ENCODE results near the gene SEC23A.
"Not testable (repeated sequence)": the region's sequence is repeated elsewhere in the genome, so short reads cannot be mapped to it uniquely, and the experiment has no call there.

SEC23A gene

DNA sequence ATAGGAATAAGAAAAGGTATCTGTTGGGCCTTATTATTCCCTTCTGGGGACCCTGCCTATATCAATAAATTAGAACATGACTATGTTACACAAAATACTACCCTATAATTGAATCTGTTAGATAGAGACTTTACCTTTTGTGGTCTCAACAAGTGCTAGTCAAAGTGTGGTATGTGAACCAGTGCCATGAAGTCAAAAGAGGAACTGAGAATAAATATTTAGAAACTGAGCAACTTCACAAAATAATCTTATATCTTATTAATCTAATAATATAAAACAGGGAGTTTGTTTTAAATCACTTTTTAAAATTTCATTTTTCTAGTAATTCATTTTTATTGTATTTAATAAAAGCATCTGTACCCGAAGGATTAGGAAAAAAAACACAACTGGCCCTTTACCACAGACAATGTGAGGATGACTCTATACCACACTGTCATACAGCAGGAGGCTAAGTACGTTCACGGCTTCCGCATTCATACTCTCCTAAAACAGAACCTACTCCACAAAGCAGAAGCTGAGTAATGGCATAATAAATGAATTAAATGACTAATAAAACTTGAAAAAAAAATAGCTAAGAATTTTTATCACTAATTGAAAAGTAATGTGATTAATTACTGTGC lies 42.1 kb downstream of the SEC23A start:
- H3K4me3 ChIP-seq (ENCODE audit: control insufficient read depth, low read depth, low read length) = no peak overlapping the region
- TF ChIP-seq, protein P1, sequence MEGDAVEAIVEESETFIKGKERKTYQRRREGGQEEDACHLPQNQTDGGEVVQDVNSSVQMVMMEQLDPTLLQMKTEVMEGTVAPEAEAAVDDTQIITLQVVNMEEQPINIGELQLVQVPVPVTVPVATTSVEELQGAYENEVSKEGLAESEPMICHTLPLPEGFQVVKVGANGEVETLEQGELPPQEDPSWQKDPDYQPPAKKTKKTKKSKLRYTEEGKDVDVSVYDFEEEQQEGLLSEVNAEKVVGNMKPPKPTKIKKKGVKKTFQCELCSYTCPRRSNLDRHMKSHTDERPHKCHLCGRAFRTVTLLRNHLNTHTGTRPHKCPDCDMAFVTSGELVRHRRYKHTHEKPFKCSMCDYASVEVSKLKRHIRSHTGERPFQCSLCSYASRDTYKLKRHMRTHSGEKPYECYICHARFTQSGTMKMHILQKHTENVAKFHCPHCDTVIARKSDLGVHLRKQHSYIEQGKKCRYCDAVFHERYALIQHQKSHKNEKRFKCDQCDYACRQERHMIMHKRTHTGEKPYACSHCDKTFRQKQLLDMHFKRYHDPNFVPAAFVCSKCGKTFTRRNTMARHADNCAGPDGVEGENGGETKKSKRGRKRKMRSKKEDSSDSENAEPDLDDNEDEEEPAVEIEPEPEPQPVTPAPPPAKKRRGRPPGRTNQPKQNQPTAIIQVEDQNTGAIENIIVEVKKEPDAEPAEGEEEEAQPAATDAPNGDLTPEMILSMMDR (conservative IDR thresholded peaks at IDR 0.05; ENCODE audit: control insufficient read depth, insufficient read depth, low read depth, low read length) = no peak

GRCh38 chr14:39055786-39056474 lies 47.1 kb downstream of the SEC23A start:
- TF ChIP-seq, protein P1 (conservative IDR thresholded peaks at IDR 0.05; ENCODE audit: control insufficient read depth, insufficient read depth, low read depth, low read length) = no peak
- H3K4me3 ChIP-seq (ENCODE audit: control insufficient read depth, low read depth, low read length) = no peak overlapping the region
- DNase-seq (ENCODE audit: low read depth) = no peak

More for the DNA sequence above, 42.1 kb downstream of the SEC23A start:
- DNase-seq (ENCODE audit: low read depth) = no peak

DNA sequence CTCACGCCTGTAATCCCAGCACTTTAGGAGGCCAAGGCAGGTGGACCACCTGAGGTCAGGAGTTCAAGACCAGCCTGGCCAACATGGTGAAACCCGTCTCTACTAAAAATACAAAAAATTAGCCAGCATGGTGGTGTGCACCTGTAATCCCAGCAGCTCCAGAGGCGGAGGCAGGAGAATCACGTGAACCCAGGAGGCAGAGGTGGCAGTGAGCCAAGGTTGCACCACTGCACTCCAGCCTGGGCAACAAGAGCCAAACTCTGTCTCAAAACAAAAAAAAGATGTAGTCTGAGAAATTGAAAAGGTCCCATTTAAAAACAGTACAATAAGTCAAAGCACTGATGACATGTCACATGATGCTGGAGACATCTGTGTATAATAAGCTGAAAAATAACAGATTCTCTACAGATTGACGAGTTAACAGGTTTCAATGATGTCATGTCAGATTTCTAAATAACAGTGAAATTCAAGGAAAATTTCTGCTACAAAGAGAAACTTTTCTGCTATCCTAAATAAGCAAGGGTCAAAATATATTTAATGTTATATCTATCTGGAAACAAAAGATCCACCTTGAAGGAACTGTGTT lies 50.1 kb downstream of the SEC23A start:
- H3K4me3 ChIP-seq (ENCODE audit: control insufficient read depth, low read depth, low read length); DNase-seq (ENCODE audit: low read depth): not testable (repeated sequence)

GRCh38 chr14:39050389-39050788 lies 52.6 kb downstream of the SEC23A start:
- H3K4me3 ChIP-seq (ENCODE audit: control insufficient read depth, low read depth, low read length) = no peak overlapping the region
- peak; percentile 92 for DNase-seq (ENCODE audit: low read depth)
- TF ChIP-seq, protein P1 (conservative IDR thresholded peaks at IDR 0.05; ENCODE audit: control insufficient read depth, insufficient read depth, low read depth, low read length) = no peak

DNA sequence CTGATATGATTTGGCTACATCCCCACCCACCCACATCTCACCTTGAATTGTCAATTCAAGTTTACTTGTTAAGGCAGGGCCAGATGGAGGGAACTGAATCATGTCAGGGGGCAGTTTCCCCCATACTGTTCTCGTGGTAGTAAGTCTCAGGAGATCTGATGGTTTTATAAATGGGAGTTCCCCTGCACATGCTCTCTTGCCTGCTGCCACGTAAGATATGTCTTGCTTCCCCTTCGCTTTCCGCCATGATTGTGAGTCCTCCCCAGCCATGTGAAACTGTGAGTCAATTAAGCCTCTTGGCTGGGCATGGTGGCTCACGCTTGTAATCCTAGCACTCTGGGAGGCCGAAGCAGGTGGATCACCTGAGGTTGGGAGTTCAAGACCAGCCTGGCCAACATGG lies 57.1 kb downstream of the SEC23A start:
- not testable (repeated sequence) for DNase-seq (ENCODE audit: low read depth)

GRCh38 chr14:39043352-39043943 lies 59.6 kb downstream of the SEC23A start:
- TF ChIP-seq, protein P1 (conservative IDR thresholded peaks at IDR 0.05; ENCODE audit: control insufficient read depth, insufficient read depth, low read depth, low read length) = no peak
- no peak overlapping the region for H3K4me3 ChIP-seq (ENCODE audit: control insufficient read depth, low read depth, low read length)
- no peak for DNase-seq (ENCODE audit: low read depth)

More for the DNA sequence above, 57.1 kb downstream of the SEC23A start:
- not testable (repeated sequence) for H3K4me3 ChIP-seq (ENCODE audit: control insufficient read depth, low read depth, low read length)

GRCh38 chr14:39040529-39040928 lies 62.5 kb downstream of the SEC23A start:
- H3K4me3 ChIP-seq (ENCODE audit: control insufficient read depth, low read depth, low read length) = no peak overlapping the region
- TF ChIP-seq, protein P1 (conservative IDR thresholded peaks at IDR 0.05; ENCODE audit: control insufficient read depth, insufficient read depth, low read depth, low read length) = no peak
- DNase-seq (ENCODE audit: low read depth) = no peak
